Measurements from ENCODE around the gene TPSB2. TPM values are rescaled to one million over a fixed set of nuclear protein-coding genes. Genes with fewer than 3 reads are reported as not detected.

TPSB2 gene
- total RNA-seq, 5 donors from 2014 or later (not counting 1 experiment from before 2014, with no cell fraction given): 0.32 to 4.3 (median 0.52) TPM; not detected in 1

DNA sequence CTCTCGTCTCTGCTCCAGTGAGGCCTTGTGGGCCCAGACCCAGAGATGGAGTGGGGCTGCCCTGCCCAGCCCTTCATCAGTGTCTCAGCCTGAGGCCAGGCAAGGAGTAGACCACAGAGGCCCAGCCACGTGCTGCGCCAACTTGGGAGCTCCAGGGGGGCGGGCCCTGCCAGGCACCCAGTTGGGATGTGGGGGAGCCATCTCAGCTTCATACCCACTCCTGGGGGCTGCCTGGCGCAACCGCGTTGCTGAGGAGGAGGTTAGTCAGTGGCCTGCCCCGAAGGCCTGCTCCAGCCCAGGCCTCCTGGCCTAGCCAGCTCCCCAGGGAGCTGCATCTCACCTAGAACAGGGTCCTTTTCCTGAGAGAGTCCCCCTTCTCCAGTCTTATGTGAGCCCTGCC is 16.8 kb downstream of the TPSB2 start:
- H3K4me1 Mint-ChIP-seq: peaks cover 0 to 5% (median 2%) of the 10 kb centered on the region in 3 donors
- CTCF ChIA-PET: no interaction called here
- no peak for ATAC-seq (replicated peaks in 1 of 4)

DNA sequence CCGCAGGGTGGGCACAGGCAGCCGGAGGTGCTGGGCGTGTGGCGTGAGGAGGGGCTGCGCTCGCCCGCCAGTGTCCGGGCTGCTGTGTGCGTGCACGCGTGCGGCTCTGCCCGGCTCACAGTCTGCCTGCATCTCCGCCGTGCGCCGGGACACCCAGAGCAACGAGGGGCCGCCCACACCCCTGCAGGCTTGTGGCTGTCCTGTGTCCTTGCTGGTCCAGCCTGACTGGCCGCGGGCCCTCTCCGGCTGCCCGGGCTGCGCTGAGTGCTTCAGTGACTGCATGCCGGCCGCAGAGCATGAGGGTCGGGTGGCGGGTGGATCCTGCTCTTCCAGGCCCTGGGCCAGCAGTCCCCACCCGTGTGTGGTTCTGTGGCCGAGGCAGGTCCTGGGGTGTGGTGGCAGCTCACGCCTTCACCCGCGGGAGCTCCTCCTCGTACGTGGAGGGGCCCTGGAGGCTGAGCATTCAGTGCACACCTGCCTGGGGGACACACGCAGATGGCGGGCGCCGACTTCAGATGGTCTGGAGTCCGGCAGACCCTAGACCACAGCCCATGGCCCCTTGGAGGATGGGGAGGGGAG is 17.3 kb downstream of the TPSB2 start:
- ChIA-PET POLR2A (no interaction called here), CTCF (no interaction called here)
- no peaks in the 10 kb centered on the region for H3K36me3 Mint-ChIP-seq
- peaks cover 0 to 7% (median 2%) of the 10 kb centered on the region in 3 donors for H3K4me1 Mint-ChIP-seq
- no peak overlapping the region for H3K4me3 ChIP-seq (ENCODE audit: control insufficient read depth in 1 of 2, extremely low read depth in 1 of 2, low read length in 1 of 2)
- H3K4me3 Mint-ChIP-seq: no peak overlapping the region
- ATAC-seq (replicated peaks in 1 of 4): no peak
- no peak for DNase-seq
- peaks cover 0 to 16% of the 10 kb centered on the region in 2 experiments for H3K4me1 ChIP-seq (ENCODE audit: control insufficient read depth in 1 of 2, extremely low read depth in 1 of 2, insufficient read depth in 2 of 2, low read length in 2 of 2)
- no peak overlapping the region for H3K27ac Mint-ChIP-seq
- no peaks in the 10 kb centered on the region for H3K36me3 ChIP-seq (ENCODE audit: control insufficient read depth in 2 of 2, extremely low read depth in 1 of 2, insufficient read depth in 1 of 2, low read length in 1 of 2)
- 90% methylated on average over 38 of the region's 40 CpGs for WGBS (ENCODE audit: insufficient coverage)
- H3K27ac ChIP-seq (ENCODE audit: low read length): no peak overlapping the region
- H3K27me3 Mint-ChIP-seq: no peaks in the 10 kb centered on the region
- peaks cover 0 to 10% of the 10 kb centered on the region in 2 experiments for H3K27me3 ChIP-seq (replicated peaks in 1 of 2; ENCODE audit: control insufficient read depth in 2 of 2, extremely low read depth in 1 of 2, insufficient read depth in 2 of 2, low read length in 1 of 2)
- H3K9me3 ChIP-seq: no peaks in the 10 kb centered on the region
- H3K9me3 Mint-ChIP-seq: no peaks in the 10 kb centered on the region

More for the DNA sequence above, 16.8 kb downstream of the TPSB2 start:
- POLR2A ChIA-PET: no interaction called here
- no peaks in the 10 kb centered on the region for H3K9me3 ChIP-seq
- no peak overlapping the region for H3K4me3 ChIP-seq (ENCODE audit: control insufficient read depth in 1 of 2, extremely low read depth in 1 of 2, low read length in 1 of 2)
- H3K4me3 Mint-ChIP-seq: no peak overlapping the region
- H3K4me1 ChIP-seq (ENCODE audit: control insufficient read depth in 1 of 2, extremely low read depth in 1 of 2, insufficient read depth in 2 of 2, low read length in 2 of 2): peaks cover 0 to 12% of the 10 kb centered on the region in 2 experiments
- H3K27ac Mint-ChIP-seq: no peak overlapping the region
- 68% methylated on average over 5 of the region's 8 CpGs for WGBS (ENCODE audit: insufficient coverage)
- no peaks in the 10 kb centered on the region for H3K36me3 ChIP-seq (ENCODE audit: control insufficient read depth in 2 of 2, extremely low read depth in 1 of 2, insufficient read depth in 1 of 2, low read length in 1 of 2)
- no peaks in the 10 kb centered on the region for H3K36me3 Mint-ChIP-seq
- no peak for DNase-seq
- no peaks in the 10 kb centered on the region for H3K9me3 Mint-ChIP-seq
- peaks cover 0 to 10% of the 10 kb centered on the region in 2 experiments for H3K27me3 ChIP-seq (replicated peaks in 1 of 2; ENCODE audit: control insufficient read depth in 2 of 2, extremely low read depth in 1 of 2, insufficient read depth in 2 of 2, low read length in 1 of 2)
- no peak overlapping the region for H3K27ac ChIP-seq (ENCODE audit: low read length)
- H3K27me3 Mint-ChIP-seq: no peaks in the 10 kb centered on the region

DNA sequence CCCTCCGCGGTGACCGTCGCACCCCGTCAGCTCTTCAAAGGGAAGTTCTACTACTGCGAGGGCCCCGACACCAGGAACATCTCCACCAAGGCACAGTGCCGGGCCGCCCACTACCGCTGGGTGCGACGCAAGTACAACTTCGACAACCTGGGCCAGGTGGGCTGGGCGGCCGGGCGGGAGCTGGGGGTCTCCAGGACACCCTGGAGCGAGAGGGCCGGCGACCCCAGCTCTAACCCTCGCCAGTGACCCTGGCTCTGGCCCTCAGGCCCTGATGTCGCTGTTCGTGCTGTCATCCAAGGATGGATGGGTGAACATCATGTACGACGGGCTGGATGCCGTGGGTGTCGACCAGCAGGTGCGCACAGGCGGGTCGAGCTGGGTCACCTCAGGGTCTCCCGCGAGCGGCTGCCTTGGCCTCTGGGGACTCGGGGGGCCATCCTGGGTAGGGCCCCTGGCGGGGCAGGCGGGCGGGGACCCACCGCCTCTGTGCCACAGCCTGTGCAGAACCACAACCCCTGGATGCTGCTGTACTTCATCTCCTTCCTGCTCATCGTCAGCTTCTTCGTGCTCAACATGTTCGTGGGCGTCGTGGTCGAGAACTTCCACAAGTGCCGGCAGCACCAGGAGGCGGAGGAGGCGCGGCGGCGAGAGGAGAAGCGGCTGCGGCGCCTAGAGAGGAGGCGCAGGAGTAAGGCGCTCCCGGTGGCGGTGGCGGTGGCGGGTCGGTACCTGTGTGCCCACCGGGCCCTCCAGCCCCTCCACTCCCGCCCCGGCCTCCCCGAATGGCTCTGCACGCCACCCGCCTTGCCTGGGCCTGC is 18.3 kb downstream of the TPSB2 start:
- no peaks in the 10 kb centered on the region for H3K36me3 Mint-ChIP-seq
- H3K27ac Mint-ChIP-seq: no peak overlapping the region
- H3K27ac ChIP-seq (ENCODE audit: low read length): no peak overlapping the region
- ChIA-PET POLR2A (no interaction called here), CTCF (no interaction called here)
- no peaks in the 10 kb centered on the region for H3K36me3 ChIP-seq (ENCODE audit: control insufficient read depth in 2 of 2, extremely low read depth in 1 of 2, insufficient read depth in 1 of 2, low read length in 1 of 2)
- H3K9me3 ChIP-seq: no peaks in the 10 kb centered on the region
- no peak for DNase-seq
- H3K4me1 ChIP-seq (ENCODE audit: control insufficient read depth in 1 of 2, extremely low read depth in 1 of 2, insufficient read depth in 2 of 2, low read length in 2 of 2): peaks cover 0 to 20% of the 10 kb centered on the region in 2 experiments
- peaks cover 0 to 7% (median 2%) of the 10 kb centered on the region in 3 donors for H3K4me1 Mint-ChIP-seq
- H3K4me3 ChIP-seq (ENCODE audit: control insufficient read depth in 1 of 2, extremely low read depth in 1 of 2, low read length in 1 of 2): no peak overlapping the region
- no peaks in the 10 kb centered on the region for H3K27me3 Mint-ChIP-seq
- WGBS (ENCODE audit: insufficient coverage): 84% methylated on average over 56 of the region's 65 CpGs
- no peaks in the 10 kb centered on the region for H3K9me3 Mint-ChIP-seq
- no peak overlapping the region for H3K4me3 Mint-ChIP-seq
- no peak for ATAC-seq (replicated peaks in 1 of 4)
- H3K27me3 ChIP-seq (replicated peaks in 1 of 2; ENCODE audit: control insufficient read depth in 2 of 2, extremely low read depth in 1 of 2, insufficient read depth in 2 of 2, low read length in 1 of 2): peaks cover 0 to 10% of the 10 kb centered on the region in 2 experiments

DNA sequence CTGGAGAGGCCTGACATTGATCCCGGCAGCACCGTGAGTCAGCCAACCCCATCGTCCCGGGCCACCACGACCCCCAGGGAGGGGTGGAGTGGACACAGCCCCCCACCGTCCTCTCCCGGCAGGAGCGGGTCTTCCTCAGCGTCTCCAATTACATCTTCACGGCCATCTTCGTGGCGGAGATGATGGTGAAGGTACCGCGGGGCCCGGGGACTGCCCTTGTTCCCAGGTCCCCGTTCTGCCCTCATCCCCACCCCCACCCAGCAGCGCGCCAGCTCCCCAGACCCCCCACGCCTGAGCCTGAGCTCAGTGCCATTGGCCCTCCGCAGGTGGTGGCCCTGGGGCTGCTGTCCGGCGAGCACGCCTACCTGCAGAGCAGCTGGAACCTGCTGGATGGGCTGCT is 19.5 kb downstream of the TPSB2 start:
- WGBS (ENCODE audit: insufficient coverage): 93% methylated on average over 11 of the region's 23 CpGs
- Histone ChIP-seq H3K27me3 (replicated peaks in 1 of 2; ENCODE audit: control insufficient read depth in 2 of 2, extremely low read depth in 1 of 2, insufficient read depth in 2 of 2, low read length in 1 of 2) (peaks cover 0 to 7% of the 10 kb centered on the region in 2 experiments), H3K9me3 (no peaks in the 10 kb centered on the region), H3K36me3 (ENCODE audit: control insufficient read depth in 2 of 2, extremely low read depth in 1 of 2, insufficient read depth in 1 of 2, low read length in 1 of 2) (no peaks in the 10 kb centered on the region), H3K27ac (ENCODE audit: low read length) (no peak overlapping the region), H3K4me1 (ENCODE audit: control insufficient read depth in 1 of 2, extremely low read depth in 1 of 2, insufficient read depth in 2 of 2, low read length in 2 of 2) (peaks cover 0 to 20% of the 10 kb centered on the region in 2 experiments), H3K4me3 (ENCODE audit: control insufficient read depth in 1 of 2, extremely low read depth in 1 of 2, low read length in 1 of 2) (no peak overlapping the region)
- Mint-ChIP-seq H3K36me3 (no peaks in the 10 kb centered on the region), H3K4me1 (peaks cover 0 to 7% (median 2%) of the 10 kb centered on the region in 3 donors), H3K27me3 (no peaks in the 10 kb centered on the region), H3K4me3 (no peak overlapping the region), H3K27ac (no peak overlapping the region), H3K9me3 (no peaks in the 10 kb centered on the region)
- POLR2A ChIA-PET: no interaction called here
- no peak for DNase-seq
- CTCF ChIA-PET: no interaction called here
- no peak for ATAC-seq (replicated peaks in 1 of 4)

DNA sequence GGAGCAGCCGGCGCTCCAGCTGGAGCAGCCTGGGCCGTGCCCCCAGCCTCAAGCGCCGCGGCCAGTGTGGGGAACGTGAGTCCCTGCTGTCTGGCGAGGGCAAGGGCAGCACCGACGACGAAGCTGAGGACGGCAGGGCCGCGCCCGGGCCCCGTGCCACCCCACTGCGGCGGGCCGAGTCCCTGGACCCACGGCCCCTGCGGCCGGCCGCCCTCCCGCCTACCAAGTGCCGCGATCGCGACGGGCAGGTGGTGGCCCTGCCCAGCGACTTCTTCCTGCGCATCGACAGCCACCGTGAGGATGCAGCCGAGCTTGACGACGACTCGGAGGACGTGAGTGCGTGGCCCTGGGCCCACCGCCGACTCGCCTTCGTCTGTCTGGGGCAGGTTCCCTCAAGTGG is 20.9 kb downstream of the TPSB2 start:
- H3K9me3 Mint-ChIP-seq: no peaks in the 10 kb centered on the region
- 94% methylated on average over 38 of the region's 43 CpGs for WGBS (ENCODE audit: insufficient coverage)
- peaks cover 0 to 7% (median 2%) of the 10 kb centered on the region in 3 donors for H3K4me1 Mint-ChIP-seq
- DNase-seq (no peak), ATAC-seq (replicated peaks in 1 of 4) (no peak)
- Histone ChIP-seq H3K4me3 (ENCODE audit: control insufficient read depth in 1 of 2, extremely low read depth in 1 of 2, low read length in 1 of 2) (no peak overlapping the region), H3K36me3 (ENCODE audit: control insufficient read depth in 2 of 2, extremely low read depth in 1 of 2, insufficient read depth in 1 of 2, low read length in 1 of 2) (no peaks in the 10 kb centered on the region), H3K27ac (ENCODE audit: low read length) (no peak overlapping the region), H3K27me3 (replicated peaks in 1 of 2; ENCODE audit: control insufficient read depth in 2 of 2, extremely low read depth in 1 of 2, insufficient read depth in 2 of 2, low read length in 1 of 2) (peaks cover 0 to 11% of the 10 kb centered on the region in 2 experiments), H3K9me3 (no peaks in the 10 kb centered on the region), H3K4me1 (ENCODE audit: control insufficient read depth in 1 of 2, extremely low read depth in 1 of 2, insufficient read depth in 2 of 2, low read length in 2 of 2) (peaks cover 0 to 20% of the 10 kb centered on the region in 2 experiments)
- H3K27me3 Mint-ChIP-seq: no peaks in the 10 kb centered on the region
- H3K4me3 Mint-ChIP-seq: no peak overlapping the region
- ChIA-PET POLR2A (no interaction called here), CTCF (no interaction called here)
- H3K36me3 Mint-ChIP-seq: no peaks in the 10 kb centered on the region
- H3K27ac Mint-ChIP-seq: peak overlapping the region in 1 of 2 donors; percentile 11

DNA sequence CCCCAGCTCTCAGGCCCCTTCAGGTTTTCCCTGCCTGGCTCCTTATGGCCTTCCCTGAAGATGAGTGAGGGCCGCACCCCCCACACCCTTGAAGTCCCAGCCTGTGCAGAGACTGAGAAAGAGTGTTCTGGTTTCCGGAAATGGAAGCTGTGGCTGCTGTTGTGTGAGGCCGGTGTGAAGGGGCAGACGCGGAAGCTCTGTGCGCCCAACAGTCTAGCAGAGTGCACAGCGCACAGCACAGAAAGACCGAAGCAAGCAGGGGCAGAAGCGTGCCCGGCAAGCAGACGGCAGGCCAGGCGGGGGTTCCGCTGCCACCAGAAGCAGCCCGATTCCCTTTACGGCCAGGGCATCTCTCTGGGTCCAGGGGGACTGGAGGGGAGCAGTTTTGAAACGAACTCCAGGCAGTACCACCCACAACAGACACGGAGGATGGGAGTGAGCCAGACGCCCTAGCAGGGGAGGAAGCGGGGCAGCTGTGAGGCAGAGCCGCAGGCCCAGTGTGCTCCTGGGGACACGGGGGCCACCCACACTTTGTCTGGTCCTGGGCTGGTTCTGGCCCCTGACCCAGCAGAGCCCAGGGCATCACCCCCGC is 21.6 kb downstream of the TPSB2 start:
- DNase-seq: peak in 8 of 35 experiments; percentile 7 to 33 (median 14)
- CTCF ChIA-PET: no interaction called here
- no peaks in the 10 kb centered on the region for H3K9me3 Mint-ChIP-seq

More for the DNA sequence above, 21.6 kb downstream of the TPSB2 start:
- no peaks in the 10 kb centered on the region for H3K27me3 Mint-ChIP-seq
- WGBS (ENCODE audit: insufficient coverage): 48% methylated on average over 12 of the region's 22 CpGs
- POLR2A ChIA-PET: no interaction called here
- no peaks in the 10 kb centered on the region for H3K36me3 Mint-ChIP-seq
- peak overlapping the region; percentile 62 to 68 (median 67) for H3K4me3 Mint-ChIP-seq
- Histone ChIP-seq H3K36me3 (ENCODE audit: control insufficient read depth in 2 of 2, extremely low read depth in 1 of 2, insufficient read depth in 1 of 2, low read length in 1 of 2) (no peaks in the 10 kb centered on the region), H3K4me3 (ENCODE audit: control insufficient read depth in 1 of 2, extremely low read depth in 1 of 2, low read length in 1 of 2) (peak overlapping the region in 1 of 2 donors; percentile 27), H3K9me3 (no peaks in the 10 kb centered on the region), H3K4me1 (ENCODE audit: control insufficient read depth in 1 of 2, extremely low read depth in 1 of 2, insufficient read depth in 2 of 2, low read length in 2 of 2) (peaks cover 0 to 20% of the 10 kb centered on the region in 2 experiments), H3K27ac (ENCODE audit: low read length) (peak overlapping the region; percentile 9), H3K27me3 (replicated peaks in 1 of 2; ENCODE audit: control insufficient read depth in 2 of 2, extremely low read depth in 1 of 2, insufficient read depth in 2 of 2, low read length in 1 of 2) (peaks cover 0 to 13% of the 10 kb centered on the region in 2 experiments)
- H3K4me1 Mint-ChIP-seq: peaks cover 0 to 7% (median 2%) of the 10 kb centered on the region in 3 donors
- ATAC-seq (replicated peaks in 1 of 4): peak; percentile 69 to 82 (median 80)
- peak overlapping the region; percentile 88 to 89 for H3K27ac Mint-ChIP-seq

Data from T-cell (primary cell).